ENCODE data around the gene FBXL13. TPM values are rescaled to one million over a fixed set of nuclear protein-coding genes. Genes with fewer than 3 reads are reported as not detected.
"Not testable (repeated sequence)": the region's sequence is repeated elsewhere in the genome, so short reads cannot be mapped to it uniquely, and the experiment has no call there.

Gene FBXL13
- total and polyA plus RNA-seq, 8 donors, result 0.80 to 25.3 (median 6.0) TPM; not detected in 1

DNA sequence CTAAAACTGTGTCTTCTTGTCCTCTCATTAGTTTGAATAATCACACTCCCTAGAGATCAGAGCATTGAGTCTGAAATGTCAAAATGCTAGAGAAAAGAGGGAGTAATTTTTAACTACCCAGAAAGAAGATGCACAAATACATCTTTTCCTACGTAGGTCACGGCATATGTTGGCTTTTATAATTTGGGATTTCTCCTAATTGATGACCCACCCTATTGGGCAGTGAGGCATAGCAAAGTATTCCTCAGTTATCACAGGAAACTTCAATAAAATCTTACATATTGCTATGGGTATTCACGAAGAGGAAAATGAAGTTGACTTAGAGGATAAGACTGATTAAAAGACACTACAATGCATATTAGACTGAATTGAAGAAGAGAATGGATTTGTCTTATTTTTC, 25.8 kb upstream of the FBXL13 start:
- no peaks in the 10 kb centered on the region for H3K9me3 ChIP-seq
- intact Hi-C loops (cut with DNase I; ENCODE audit: low total_unique reads), result no loop called here
- WGBS, 5 donors, result 61 to 75% (median 65%) methylated on average over 3 of the region's 3 CpGs
- H3K4me1 ChIP-seq, result no peaks in the 10 kb centered on the region
- TF ChIP-seq POLR2A (IDR thresholded peaks at IDR 0.05) (no peak), CTCF (IDR thresholded peaks at IDR 0.05) (no peak), POLR2AphosphoS5 (IDR thresholded peaks at IDR 0.05) (no peak), EP300 (IDR thresholded peaks at IDR 0.05) (no peak)
- no peak overlapping the region for H3K27ac ChIP-seq
- H3K27me3 ChIP-seq, result no peaks in the 10 kb centered on the region
- H3K36me3 ChIP-seq, result peaks cover 2 to 76% (median 73%) of the 10 kb centered on the region in 4 donors
- H3K4me3 ChIP-seq, result no peak overlapping the region
- DNase-seq, result no peak

DNA sequence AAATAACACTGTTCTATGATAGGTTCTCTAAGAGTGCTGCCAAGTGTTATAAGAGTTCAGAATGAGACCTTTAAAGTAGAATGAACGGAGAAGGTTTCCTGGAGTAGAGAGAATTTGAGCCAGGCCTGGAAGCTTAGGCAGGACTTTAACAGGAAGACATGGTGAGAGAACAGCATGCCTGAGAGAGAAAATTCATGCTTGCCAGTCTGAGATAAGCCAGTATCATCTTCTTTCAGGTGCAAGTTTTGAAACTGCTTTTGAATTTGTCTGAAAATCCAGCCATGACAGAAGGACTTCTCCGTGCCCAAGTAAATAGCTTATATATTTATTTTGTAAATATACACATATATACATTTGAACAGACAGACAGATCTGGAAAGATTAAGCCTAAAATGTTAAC, 22.4 kb upstream of the FBXL13 start:
- TF ChIP-seq POLR2A (IDR thresholded peaks at IDR 0.05) (no peak), CTCF (IDR thresholded peaks at IDR 0.05) (no peak), EP300 (IDR thresholded peaks at IDR 0.05) (no peak), POLR2AphosphoS5 (IDR thresholded peaks at IDR 0.05) (no peak)
- intact Hi-C loops (cut with DNase I; ENCODE audit: low total_unique reads), result no loop called here
- WGBS, 5 donors, result 78 to 88% (median 82%) methylated on average over 2 of the region's 2 CpGs

GRCh38 chr7:103095558-103095957, 21.0 kb upstream of the FBXL13 start:
- H3K9me3 ChIP-seq; H3K27ac ChIP-seq; H3K4me1 ChIP-seq; intact Hi-C loops (cut with DNase I; ENCODE audit: low total_unique reads); DNase-seq; H3K4me3 ChIP-seq; H3K27me3 ChIP-seq: not testable (repeated sequence)
- peaks cover 10 to 60% (median 54%) of the 10 kb centered on the region in 4 donors for H3K36me3 ChIP-seq
- WGBS, 5 donors, result 94 to 100% (median 97%) methylated on average over 2 of the region's 2 CpGs

More for the DNA sequence above, 22.4 kb upstream of the FBXL13 start:
- peaks cover 10 to 73% (median 58%) of the 10 kb centered on the region in 4 donors for H3K36me3 ChIP-seq
- no peaks in the 10 kb centered on the region for H3K27me3 ChIP-seq
- DNase-seq, result no peak
- no peak overlapping the region for H3K4me3 ChIP-seq
- H3K27ac ChIP-seq, result no peak overlapping the region
- H3K9me3 ChIP-seq, result no peaks in the 10 kb centered on the region
- H3K4me1 ChIP-seq, result peaks cover 0 to 5% (median 0%) of the 10 kb centered on the region in 4 donors

GRCh38 chr7:103094102-103094501, 19.5 kb upstream of the FBXL13 start:
- Histone ChIP-seq H3K27me3 (no peaks in the 10 kb centered on the region), H3K27ac (no peak overlapping the region), H3K4me3 (no peak overlapping the region), H3K36me3 (peaks cover 10 to 68% (median 59%) of the 10 kb centered on the region in 4 donors), H3K4me1 (peaks cover 0 to 5% (median 0%) of the 10 kb centered on the region in 4 donors), H3K9me3 (no peaks in the 10 kb centered on the region)
- no peak for TF ChIP-seq POLR2A (IDR thresholded peaks at IDR 0.05)
- no peak for TF ChIP-seq POLR2AphosphoS5 (IDR thresholded peaks at IDR 0.05)
- no peak for TF ChIP-seq EP300 (IDR thresholded peaks at IDR 0.05)
- no peak for TF ChIP-seq CTCF (IDR thresholded peaks at IDR 0.05)
- 25 to 49% (median 29%) methylated on average over 3 of the region's 3 CpGs for WGBS, 5 donors
- DNase-seq, result no peak
- intact Hi-C loops (cut with DNase I; ENCODE audit: low total_unique reads), result no loop called here

- TF ChIP-seq EP300 (IDR thresholded peaks at IDR 0.05), result no peak
- no peak for TF ChIP-seq POLR2A (IDR thresholded peaks at IDR 0.05)
- TF ChIP-seq CTCF (IDR thresholded peaks at IDR 0.05), result no peak
- no peak for TF ChIP-seq POLR2AphosphoS5 (IDR thresholded peaks at IDR 0.05)
- WGBS, 5 donors, result 25 to 48% (median 29%) methylated on average over 1 of the region's 1 CpG
Observed at GRCh38 chr7:103093429-103093828, 18.8 kb upstream of the FBXL13 start.

GRCh38 chr7:103092321-103092720, 17.7 kb upstream of the FBXL13 start:
- H3K9me3 ChIP-seq; H3K4me1 ChIP-seq; intact Hi-C loops (cut with DNase I; ENCODE audit: low total_unique reads); DNase-seq; H3K4me3 ChIP-seq; H3K27ac ChIP-seq; H3K27me3 ChIP-seq: not testable (repeated sequence)
- WGBS, 5 donors, result 59 to 83% (median 63%) methylated on average over 3 to 4 of the region's 4 CpGs
- peaks cover 10 to 76% (median 66%) of the 10 kb centered on the region in 4 donors for H3K36me3 ChIP-seq

More at GRCh38 chr7:103093429-103093828, 18.8 kb upstream of the FBXL13 start:
- DNase-seq, result no peak
- intact Hi-C loops (cut with DNase I; ENCODE audit: low total_unique reads), result no loop called here
- H3K27me3 ChIP-seq, result no peaks in the 10 kb centered on the region
- H3K9me3 ChIP-seq, result no peaks in the 10 kb centered on the region
- no peak overlapping the region for H3K27ac ChIP-seq
- H3K36me3 ChIP-seq, result peaks cover 10 to 73% (median 65%) of the 10 kb centered on the region in 4 donors
- no peak overlapping the region for H3K4me3 ChIP-seq
- peaks cover 0 to 5% (median 0%) of the 10 kb centered on the region in 4 donors for H3K4me1 ChIP-seq
